Measurements from ENCODE around the gene BCR.

- no peak for TF ChIP-seq CTCF (conservative IDR thresholded peaks at IDR 0.05 in 1 of 2, IDR thresholded peaks at IDR 0.05 in 1 of 2; ENCODE audit: low read depth in 1 of 2, low read length in 2 of 2)
- TF ChIP-seq EZH2 (IDR thresholded peaks at IDR 0.05; ENCODE audit: low read length, missing control alignments) = no peak
These were observed 7.8 kb downstream of the BCR start for GRCh38 chr22:23187871-23188700.
